GM18520 (cell line): ENCODE measurements around the gene FPR2.
"Not testable (repeated sequence)": the region's sequence is repeated elsewhere in the genome, so short reads cannot be mapped to it uniquely, and the experiment has no call there.

Experiments
- ATAC-seq: cut with Tn5 transposase; IDR thresholded peaks from one replicate; pipeline ENCODE4 v1.9.1; 2021; ENCODE audit not compliant: unreplicated experiment

The FPR2 gene

DNA sequence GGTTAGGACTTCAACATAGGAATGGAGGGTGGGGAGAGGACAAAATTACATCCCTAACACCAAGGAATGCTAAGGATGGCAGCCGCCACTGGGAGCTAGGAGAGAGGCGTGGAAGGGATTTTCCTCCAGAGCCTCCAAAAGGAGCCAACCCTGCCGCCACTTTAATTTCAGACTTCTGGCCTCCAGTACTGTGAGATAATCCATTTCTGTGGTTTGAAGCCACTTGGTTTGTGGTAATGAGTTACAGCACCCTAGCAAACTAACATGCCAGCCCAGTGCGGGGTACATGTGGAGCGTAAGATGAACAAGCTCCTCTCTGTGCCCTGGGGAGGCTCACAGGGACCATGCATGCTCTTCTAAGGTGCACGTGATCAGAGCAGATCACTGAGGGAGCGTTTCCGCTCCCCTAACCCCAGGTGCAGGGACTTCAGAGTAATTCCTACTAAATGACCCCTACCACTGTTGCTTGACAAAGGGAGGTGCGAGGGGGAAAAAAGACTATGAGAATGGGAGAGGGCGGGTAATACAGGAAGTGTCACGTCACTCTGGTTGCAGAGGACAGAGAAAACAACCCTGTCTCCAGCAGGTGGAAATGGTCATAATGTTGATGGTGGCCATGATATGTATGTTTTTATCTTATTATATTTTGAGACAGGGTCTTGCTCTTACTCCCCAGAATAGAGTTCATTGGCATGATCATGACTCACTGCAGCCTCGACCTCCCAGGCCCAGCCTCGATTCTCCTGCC is 21.3 kb upstream of the FPR2 start:
- no peak for ATAC-seq

DNA sequence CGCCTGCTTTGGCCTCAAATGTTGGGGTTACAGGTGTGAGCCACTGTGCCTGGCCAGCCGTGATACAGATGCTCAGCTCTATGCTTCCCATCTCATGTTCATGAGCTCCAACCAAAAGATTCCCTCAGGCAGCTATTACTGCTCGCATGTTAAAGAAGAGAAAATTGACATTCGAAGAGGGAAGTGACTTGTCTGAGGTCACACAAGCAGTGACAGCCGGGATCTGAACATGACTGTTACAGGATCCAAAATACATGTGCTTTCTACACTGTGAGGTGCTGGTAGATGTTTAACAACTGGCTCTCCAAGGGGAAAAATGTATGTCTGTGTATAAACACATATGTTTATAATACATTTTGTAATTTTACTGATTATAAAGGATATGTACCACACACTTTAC is 20.6 kb upstream of the FPR2 start:
- no peak for ATAC-seq

DNA sequence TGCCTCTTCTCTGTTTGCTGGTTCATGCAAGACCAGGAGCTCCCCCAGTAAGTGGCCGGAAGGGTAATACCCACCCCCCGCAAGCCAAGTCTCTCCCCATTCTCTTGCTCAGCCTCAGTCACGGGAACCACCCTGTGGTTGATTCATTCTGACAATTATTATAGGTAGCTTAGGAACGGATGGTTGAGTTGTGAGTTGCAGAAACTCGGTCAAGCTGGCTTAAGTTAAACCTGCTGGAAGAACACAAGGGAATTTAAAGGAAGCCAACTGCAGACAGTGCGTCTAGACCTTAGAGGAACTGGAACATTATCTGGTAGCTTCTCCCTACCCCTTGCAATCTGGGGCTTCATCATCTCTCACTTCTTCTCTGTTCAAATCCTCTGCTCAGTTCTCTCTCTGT is 18.2 kb upstream of the FPR2 start:
- ATAC-seq: no peak

DNA sequence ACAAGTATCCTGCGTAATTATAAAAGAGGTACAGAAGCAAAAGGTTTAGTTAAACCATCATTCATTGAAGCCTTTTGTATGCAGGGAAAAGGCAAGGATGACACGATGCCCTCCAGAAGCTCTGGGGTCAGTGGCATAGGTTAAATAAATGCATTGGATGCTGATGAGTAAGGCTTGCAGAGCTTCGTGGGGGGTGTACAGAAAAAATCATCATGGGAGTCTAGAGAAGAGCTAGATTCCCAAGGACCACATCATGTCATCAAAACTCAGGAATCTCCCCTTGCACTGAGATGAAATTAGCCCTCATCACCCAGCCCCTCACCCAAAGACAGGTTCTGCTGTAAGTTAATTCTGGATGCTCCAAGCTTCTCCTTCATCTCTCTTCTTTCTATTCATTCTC is 17.6 kb upstream of the FPR2 start:
- no peak for ATAC-seq

DNA sequence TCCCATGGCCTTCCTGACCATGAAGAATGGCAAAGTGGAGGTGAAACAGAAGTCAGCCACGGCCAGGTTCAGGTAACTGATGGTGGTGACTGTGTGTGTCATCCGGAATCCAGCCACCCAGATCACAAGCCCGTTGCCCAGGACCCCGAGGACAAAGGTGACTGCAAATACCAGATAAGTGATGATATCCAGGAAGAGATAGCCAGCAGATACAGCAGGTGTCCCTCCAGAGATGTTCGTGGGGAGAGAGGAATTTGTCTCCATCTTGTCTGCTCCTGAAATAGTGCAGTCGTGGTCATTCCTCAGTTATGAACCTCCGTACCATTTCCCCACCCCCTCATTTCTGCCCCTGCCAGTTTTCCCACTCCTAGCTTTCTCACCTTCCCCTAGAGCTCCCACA is 14.2 kb upstream of the FPR2 start:
- ATAC-seq: no peak

DNA sequence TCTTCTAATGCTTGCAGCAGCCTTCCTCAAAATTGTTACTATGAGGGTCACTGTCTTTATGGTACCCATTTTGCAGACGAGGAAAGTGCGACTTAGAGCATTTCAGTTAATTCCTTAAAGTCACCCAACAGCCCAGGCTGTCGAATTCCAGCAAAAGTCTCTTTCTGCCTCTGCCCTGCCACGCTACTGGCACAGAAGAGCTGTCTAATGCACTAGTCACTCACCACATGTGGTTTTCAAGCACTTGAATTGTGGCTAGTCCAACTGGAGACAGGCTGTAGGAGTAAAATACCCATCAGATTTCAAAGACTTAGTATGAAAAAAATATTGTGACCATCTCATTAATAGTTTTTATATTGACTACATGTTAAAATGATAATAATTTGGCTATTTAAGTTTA is 11.0 kb upstream of the FPR2 start:
- ATAC-seq: no peak

DNA sequence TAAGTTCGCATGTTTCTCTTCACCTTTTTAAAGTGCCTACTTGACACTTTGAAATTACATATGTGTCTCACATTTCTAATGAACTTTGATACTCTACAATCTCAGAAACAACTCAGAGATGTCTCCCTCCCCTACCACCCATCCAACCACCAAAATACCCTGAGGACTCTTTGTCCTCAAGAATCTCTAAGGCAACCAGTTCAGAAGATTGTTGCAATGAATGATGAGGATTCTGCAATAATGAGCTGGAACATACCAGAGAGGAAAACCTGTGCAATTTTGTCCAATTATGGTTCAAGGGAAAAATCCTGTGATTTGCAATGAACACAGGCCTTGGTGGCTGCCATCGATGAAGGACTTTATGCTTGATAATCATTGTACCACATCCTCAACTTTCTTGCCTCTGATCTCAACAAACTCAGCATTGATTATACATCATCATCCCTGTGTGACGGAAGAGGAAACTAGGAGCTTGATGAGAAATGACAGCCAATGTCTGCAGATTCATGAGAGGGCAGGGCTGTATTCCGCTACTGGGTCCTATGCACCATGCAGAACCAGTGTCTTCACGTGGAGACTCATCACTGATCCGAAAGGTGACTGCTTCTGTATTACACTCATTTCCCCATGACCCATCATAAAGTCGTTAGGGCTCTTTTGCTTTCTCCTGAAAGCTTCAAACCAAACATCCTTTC is 10.4 kb upstream of the FPR2 start:
- ATAC-seq: no peak

DNA sequence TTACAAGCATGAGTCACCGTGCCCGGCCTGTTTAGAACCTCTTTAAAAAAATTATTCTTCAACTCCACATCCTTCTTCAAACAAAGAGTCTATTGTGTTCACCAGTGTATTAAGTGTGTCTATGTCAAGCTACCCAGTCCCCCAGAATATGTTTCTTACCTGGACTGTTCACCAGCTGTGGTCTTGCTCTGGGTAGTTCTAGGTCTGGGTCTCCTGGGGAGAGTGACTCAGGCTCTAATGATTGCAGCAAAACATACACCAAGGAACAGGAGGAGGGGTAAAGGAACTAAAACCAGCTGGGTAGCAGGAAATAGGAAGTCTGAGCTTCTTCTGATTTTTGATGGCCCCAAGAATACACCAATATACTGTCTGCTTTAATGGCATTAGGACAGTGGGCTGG is 9.3 kb upstream of the FPR2 start, which contains the start of gene FPR1:
Gene FPR1 (minus strand): TSS at position 224 of the 400 bp plus-strand sequence. CDS start 4,884 bp downstream, outside the sequence.
- ATAC-seq: no peak

DNA sequence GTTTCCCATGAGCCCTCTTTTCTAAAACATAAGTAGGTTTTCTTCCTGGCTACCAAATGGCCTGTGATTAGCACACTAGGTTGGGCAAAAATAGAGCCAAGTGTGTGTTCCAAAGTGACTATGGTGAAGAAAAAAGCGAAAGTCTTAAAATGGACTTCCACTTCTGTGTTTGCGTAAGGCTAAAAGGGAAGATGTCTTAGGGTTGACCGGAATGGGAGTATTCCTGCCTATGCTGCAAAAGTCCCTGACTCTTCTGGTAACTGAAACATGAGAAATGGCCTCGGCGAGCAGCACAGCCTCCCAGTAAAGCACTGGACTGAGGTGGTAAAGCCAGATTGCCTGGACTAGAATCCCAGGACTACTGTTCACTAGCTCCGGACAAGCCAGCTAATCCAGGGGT is 6.9 kb upstream of the FPR2 start:
- no peak for ATAC-seq

DNA sequence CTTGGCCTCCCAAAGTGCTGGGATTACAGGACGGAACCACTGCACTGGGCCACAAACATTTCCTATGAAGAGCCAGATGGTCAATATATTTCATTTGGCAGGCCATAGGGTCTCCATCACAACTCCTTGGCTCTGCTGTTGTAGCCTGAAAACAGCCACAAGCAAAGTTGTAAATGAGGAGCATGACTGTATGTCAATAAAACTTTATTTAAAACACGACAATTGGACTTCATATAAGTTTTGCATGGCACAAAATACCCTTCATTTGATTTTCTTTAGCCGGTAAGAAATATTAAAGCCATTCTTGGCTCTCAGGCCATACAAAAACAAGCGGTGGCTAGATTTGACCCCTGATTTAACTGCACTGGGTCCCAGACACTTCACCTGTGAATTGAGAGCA is 6.2 kb upstream of the FPR2 start:
- ATAC-seq: no peak

DNA sequence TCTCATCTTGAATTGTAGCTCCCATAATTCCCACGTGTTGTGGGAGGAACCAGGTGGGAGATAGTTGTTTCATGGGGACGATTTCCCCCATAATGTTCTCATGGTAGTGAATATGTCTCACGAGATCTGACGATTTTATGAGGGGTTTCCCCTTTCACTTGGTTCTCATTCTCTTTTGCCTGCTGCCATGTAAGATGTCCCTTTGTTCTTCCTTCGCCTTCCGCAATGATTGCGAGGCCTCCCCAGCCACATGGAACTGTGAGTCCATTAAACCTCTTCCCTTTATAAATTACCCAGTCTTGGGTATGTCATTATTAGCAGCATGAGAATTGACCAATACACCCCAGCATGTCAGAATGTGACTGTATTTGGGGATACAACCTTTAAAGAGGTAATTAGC is 5.4 kb upstream of the FPR2 start:
- ATAC-seq: no peak

DNA sequence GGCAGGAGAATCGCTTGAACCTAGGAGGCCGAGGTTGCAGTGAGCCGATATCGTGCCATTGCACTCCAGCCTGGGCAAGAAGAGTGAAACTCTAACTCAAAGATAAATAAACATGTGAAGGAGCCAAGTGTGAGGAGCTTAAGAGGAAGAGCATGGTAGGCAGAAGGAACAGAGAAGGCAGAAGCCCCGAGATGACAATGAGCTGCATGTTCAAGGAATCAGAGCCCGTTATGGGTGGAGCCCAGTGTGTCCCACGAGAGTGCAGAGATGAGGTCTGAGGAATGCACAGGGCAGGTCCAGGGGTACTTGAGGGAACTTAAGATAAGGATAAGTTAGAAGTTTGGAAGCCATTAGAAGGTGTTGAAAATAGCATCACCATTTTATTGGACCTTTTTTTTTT is 716 bp downstream of the FPR2 start:
- no peak for ATAC-seq

DNA sequence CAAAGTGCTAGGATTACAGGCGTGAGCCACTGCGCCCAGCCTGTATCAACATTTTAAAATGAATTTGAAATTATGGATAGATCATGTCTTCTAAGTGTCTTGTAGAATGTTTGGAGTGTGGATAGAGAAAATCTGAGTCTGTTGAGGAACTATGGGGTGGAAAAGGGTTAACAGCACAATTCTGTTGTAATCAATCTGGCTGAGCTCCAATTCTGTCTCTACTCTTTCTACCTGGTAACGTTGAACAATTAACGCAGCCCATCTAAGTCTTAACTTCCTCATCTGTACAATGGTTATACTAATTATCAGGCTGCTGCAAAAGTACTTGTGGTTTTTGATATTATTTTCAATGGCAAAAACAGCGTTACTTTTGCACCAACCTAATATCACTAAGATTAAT is 4.1 kb downstream of the FPR2 start:
- ATAC-seq: no peak

DNA sequence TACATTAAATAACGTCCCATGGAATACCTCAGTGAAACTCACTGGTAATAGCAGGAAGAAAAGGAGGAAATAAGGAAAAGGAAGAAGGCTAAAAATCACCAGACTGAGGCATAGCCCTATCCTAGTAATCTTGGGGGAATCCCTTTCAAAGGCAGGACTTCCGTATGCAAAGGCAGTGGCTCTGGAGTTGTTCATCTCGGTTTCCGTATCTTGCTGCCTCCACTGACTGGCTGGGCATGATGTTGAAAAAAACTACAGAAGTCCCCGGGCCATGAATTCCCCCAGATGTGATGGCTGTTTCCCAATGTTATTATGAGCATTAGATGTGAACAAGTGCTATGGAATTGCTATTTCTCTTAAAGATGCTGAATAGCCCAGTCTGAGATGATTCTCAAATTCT is 5.5 kb downstream of the FPR2 start:
- ATAC-seq: no peak

DNA sequence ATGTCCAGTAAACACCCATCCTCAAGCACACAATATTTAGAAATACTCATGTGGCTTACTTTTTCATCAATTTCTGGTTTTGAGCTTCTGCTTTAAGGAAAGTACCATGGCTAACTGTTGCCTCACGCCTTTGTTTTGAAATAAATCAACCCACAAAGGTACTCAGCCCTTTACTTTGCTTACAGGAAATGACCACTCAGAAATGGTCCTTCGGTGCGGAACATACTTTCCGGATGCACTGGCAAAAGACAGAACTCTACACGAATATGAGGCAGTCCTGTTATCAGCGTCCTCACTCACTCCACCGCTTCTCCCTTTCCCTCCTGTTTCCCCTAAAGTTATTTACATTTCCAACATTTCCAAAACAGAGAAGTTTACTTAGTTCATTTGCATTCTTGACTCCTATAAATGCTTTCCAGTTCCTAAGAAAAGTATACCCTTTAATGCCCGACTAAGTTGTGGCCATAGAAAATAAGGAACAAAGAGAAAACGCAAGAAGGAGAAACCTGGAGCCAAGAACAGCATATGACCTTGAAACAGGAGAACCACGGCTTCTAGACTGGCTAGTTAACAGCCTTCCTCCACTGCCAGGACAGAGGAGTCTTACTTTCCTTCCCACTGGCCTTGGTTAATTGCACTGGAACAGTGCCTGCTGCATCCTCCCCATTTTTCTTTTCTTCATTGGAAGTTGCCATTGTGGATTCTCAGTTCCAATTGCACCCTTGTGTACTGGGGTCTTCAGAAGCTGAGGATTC is 10.6 kb downstream of the FPR2 start:
- no peak for ATAC-seq

DNA sequence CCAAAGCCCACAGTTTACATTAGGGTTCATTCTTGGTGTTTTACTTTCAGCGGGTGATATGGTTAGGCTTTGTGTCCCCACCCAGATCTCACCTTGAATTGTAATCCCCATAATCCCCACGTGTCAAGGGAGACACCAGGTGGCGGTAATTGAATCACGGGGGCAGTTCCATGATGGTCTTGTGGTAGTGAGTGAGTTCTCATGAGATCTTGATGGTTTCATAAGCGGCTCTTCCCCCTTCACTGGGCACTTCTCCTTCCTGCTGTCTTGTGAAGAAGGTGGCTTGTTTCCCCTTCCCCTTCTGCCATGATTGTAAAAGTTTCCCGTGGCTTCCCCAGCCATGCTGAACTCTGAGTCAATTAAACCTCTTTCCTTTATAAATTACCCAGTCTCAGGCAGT is 12.0 kb downstream of the FPR2 start:
- ATAC-seq: no peak

DNA sequence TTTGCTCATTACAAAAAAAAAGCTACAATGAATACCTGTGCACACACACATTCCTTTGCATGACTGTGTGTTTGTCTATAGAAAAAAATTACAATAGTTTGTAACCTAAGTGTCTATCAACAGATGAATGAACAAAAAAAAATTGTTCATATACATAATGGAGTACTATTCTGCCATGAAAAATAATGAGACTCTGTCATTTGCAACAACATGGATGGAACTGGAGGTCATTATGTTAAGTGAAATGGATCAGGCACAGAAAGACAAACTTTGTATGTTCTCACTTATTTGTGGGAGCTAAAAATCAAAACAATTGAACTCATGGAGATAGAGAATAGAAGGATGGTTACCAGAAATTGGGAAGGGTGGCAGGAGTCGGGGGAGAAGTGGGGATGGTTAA is 15.6 kb downstream of the FPR2 start:
- ATAC-seq: not testable (repeated sequence)

DNA sequence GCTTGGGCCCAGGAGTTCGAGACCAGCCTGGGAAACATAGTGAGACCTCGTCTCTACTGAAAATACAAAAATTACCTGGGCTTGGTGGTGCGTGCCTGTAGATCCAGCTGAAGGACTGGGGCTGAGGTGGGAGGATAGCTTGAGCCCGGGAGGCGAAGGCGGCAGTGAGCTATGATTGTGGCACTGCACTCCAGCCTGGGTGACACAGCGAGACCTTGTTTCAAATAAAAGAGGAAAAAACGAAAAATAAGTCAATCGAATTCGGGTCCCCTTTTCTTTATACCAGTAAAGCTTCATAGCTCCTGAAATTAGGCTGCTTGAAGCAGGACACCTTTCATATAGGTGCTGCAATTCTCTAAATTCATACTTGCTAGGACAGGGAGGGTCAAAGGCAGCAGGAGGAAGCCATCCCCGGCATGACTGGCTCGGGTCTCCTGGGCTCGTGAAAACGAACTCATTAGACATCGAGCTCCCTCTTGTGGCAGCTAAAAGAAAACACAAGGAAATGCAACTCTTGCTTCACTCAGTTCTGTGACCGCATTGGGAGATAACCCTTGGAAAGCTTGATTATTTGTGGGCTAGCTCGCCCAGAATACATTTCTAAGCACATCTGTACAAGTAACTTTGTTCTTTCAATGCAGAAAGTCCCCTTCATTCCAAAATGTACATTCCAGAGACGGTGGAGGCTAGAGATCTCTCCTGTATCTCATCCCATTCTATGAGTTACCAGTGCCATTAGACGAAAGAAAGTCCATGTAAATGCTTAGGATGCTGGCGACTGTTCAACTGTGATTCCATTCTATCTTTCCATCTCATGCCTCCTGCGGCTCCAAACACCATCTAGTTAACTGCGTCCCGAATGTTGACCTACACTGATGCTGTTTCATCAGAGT is 16.8 kb downstream of the FPR2 start:
- no peak for ATAC-seq

DNA sequence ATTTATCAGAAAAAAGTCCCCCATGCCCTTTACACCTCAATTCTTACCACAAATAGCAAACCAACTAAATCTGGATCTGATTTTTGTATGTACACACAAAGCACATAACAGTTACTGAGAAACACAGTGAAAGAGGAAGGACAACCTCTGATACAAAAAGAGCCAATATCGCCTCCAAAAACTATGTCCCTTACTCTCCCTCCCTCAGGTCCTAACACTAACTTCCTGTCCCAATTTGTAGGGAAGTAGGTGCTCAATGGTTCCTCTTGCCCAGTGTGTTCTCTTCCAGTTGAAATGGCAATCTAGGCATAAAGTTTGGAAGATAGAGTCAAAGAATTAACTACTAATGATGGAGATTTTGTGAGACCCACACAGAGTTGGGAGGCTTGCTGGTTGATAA is 18.2 kb downstream of the FPR2 start:
- ATAC-seq: no peak

DNA sequence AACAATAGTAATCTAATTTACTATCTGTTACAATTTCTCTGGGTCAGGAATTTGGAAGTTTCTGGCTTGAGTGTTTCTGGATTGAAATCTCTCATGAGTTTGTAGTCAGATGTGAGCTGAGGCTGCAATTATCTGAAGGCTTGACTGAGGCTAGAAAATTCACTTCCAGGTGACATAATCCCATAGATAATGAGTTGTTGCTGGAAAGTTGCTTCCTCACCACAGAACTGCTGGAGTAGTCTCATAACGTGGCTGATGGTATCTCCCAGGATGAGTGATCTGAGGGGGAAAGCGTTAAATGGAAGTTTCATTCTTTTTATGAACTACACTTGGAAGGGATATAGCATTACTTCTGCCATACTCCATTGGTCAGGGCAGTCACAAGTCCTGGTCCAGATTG is 18.7 kb downstream of the FPR2 start:
- ATAC-seq: no peak

DNA sequence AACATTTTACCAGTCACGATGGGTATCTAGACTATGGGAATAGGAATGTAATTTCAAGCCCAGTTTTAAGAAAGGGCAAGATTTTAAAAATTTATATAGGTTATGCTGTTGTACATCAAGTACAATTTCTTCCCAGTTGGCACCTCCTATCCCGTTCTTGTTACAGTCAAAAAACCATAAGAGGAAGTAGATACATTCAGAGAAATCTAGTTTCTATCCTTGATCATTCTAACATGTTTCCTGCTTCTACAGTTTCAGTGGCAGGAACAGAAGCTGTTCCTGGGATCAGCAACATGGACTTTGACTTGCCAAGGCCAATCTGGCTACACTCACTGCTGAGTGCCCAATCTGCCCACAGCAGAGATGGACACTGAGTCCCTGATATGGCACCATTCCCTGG is 19.3 kb downstream of the FPR2 start:
- ATAC-seq: no peak
